Endothelial cell (in vitro differentiated cells): ENCODE measurements around the gene ACKR2. TPM values are rescaled to one million over a fixed set of nuclear protein-coding genes. Genes with fewer than 3 reads are reported as not detected.
A peak's percentile ranks its signal among the peaks of the same experiment; 100 is the strongest.

Experiments used
- DNase-seq: peaks from one replicate; pipeline ENCODE4 v3.0.0; 2021; ENCODE audit warnings: low spot score
- H3K27ac Mint-ChIP-seq: one replicate; pipeline ENCODE4 v1.8.0; 2021; ENCODE audit warnings: mixed read lengths, inconsistent platforms; ENCODE audit not compliant: unreplicated experiment
- H3K27me3 Mint-ChIP-seq: one replicate; pipeline ENCODE4 v1.8.0; 2021; ENCODE audit warnings: mild to moderate bottlenecking, moderate library complexity, mixed read lengths, inconsistent platforms; ENCODE audit not compliant: unreplicated experiment
- H3K36me3 Mint-ChIP-seq: one replicate; pipeline ENCODE4 v1.8.0; 2021; ENCODE audit warnings: mild to moderate bottlenecking, low read depth, mixed read lengths, inconsistent platforms; ENCODE audit not compliant: unreplicated experiment
- H3K4me1 Mint-ChIP-seq: one replicate; pipeline ENCODE4 v1.8.0; 2021; ENCODE audit warnings: mild to moderate bottlenecking, mixed read lengths, inconsistent platforms; ENCODE audit not compliant: unreplicated experiment
- H3K4me3 Mint-ChIP-seq: one replicate; pipeline ENCODE4 v1.8.0; 2021; ENCODE audit warnings: mild to moderate bottlenecking, mixed read lengths, inconsistent platforms; ENCODE audit not compliant: unreplicated experiment
- H3K9me3 Mint-ChIP-seq: one replicate; pipeline ENCODE4 v1.8.0; 2021; ENCODE audit warnings: mixed read lengths, inconsistent platforms; ENCODE audit not compliant: unreplicated experiment
- total RNA-seq: library from RNA; stranded (reverse); fragmentation: NEBNext Ultra II Directional; extraction: Animal tissue kit (Norgen Biotek cat#: 25700); gene quantifications from one replicate; pipeline ENCODE4 v1.2.1, GENCODE V29; 2021; ENCODE audit not compliant: unreplicated experiment
- TF ChIP-seq, protein P1 (sequence below): fragments of 200-600 bp; sonication (generic); IDR thresholded peaks from one replicate; pipeline ENCODE4 v1.5.0; 2021; ENCODE audit warnings: antibody characterized with exemption; ENCODE audit not compliant: unreplicated experiment

Gene ACKR2
- total RNA-seq, 1 donor from 2014 or later: 3.8 TPM

DNA sequence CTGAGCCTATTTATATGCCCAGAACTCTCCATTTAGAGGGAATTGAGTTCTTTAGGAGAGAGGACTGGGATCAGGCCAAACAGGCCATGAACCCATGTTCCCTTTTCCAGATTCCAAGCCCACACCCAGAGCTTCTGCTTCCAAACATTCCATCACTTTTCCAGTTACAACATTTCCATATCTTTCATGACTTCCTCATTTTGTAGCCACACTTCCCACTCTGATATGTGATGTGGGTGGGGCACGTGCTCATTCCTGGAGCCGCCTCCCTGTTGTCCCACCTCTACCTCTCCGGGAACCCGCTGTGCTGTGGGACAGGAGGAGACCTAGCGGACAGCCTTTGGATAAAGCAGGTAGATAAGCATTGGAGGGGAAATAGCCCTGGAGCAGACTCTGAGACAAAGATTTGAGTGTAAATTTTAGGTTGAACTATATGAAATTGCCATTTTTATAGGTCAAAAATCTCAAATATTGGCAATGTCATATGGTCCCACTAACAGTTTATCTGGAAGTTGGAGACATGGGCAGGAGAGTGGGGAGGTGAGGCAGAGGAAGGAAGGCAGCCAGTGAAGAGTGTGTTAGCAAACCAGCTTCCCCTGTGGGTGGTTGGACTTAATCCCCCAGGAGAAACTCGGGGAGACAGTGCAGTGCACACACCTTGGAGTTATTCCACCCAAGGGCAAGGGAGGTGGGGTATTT lies 34.6 kb downstream of the ACKR2 start:
- Mint-ChIP-seq H3K27ac (no peak overlapping the region), H3K27me3 (peaks cover 12% of the 10 kb centered on the region), H3K9me3 (no peaks in the 10 kb centered on the region), H3K4me3 (no peak overlapping the region), H3K36me3 (no peaks in the 10 kb centered on the region), H3K4me1 (peaks cover 29% of the 10 kb centered on the region)
- TF ChIP-seq, protein P1, sequence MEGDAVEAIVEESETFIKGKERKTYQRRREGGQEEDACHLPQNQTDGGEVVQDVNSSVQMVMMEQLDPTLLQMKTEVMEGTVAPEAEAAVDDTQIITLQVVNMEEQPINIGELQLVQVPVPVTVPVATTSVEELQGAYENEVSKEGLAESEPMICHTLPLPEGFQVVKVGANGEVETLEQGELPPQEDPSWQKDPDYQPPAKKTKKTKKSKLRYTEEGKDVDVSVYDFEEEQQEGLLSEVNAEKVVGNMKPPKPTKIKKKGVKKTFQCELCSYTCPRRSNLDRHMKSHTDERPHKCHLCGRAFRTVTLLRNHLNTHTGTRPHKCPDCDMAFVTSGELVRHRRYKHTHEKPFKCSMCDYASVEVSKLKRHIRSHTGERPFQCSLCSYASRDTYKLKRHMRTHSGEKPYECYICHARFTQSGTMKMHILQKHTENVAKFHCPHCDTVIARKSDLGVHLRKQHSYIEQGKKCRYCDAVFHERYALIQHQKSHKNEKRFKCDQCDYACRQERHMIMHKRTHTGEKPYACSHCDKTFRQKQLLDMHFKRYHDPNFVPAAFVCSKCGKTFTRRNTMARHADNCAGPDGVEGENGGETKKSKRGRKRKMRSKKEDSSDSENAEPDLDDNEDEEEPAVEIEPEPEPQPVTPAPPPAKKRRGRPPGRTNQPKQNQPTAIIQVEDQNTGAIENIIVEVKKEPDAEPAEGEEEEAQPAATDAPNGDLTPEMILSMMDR: no peak
- no peak for DNase-seq

- no peak for DNase-seq
These were observed 35.1 kb downstream of the ACKR2 start for GRCh38 chr3:42844412-42844713.

GRCh38 chr3:42844815-42845214 lies 35.6 kb downstream of the ACKR2 start:
- Mint-ChIP-seq H3K9me3 (no peaks in the 10 kb centered on the region), H3K4me1 (peaks cover 29% of the 10 kb centered on the region), H3K4me3 (no peak overlapping the region), H3K27me3 (peaks cover 13% of the 10 kb centered on the region), H3K27ac (no peak overlapping the region), H3K36me3 (no peaks in the 10 kb centered on the region)
- TF ChIP-seq, protein P1: no peak
- DNase-seq: no peak

More at GRCh38 chr3:42844412-42844713, 35.1 kb downstream of the ACKR2 start:
- H3K27ac Mint-ChIP-seq: no peak overlapping the region
- no peak overlapping the region for H3K4me3 Mint-ChIP-seq
- H3K9me3 Mint-ChIP-seq: no peaks in the 10 kb centered on the region
- H3K4me1 Mint-ChIP-seq: peaks cover 29% of the 10 kb centered on the region
- no peaks in the 10 kb centered on the region for H3K36me3 Mint-ChIP-seq
- H3K27me3 Mint-ChIP-seq: peaks cover 12% of the 10 kb centered on the region
- TF ChIP-seq, protein P1: no peak

DNA sequence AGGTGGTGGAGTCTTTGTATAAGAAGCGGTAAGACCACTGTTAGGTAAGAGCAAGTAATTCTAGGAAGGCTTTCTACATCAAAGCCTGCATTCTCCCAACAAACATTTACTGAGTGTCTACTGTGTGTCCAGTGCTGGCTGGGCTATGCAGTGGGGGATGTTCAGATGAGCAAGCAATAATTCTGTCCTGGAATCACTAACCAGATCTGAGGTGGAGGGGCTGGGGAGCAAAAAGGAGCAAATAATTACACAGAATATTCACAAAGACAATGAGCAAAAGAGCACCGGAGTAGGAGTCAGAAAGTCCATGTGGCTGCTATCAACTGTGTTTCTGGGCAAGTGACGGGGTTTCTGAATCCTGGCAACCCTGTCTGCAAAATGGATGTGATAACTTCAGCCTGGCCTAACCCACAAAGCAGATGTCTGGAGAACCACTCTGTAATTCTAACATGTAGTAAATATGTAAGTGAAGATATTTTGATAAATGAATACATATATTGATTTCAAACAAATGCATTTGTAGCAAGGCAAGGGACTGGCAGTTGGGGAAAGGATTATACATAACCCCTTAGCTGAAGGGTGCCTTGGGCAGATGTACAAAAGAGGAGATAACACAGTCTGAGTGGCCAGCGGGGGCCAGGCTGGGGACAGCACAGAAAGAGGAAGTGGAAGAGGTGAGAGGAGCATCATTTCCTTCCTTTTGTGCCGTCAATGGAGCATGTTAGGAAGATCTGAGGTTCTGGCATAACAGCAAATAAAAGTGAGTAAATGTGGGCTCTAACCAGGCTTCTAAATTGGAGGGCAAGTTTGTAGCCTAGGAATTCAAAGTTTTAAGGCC lies 37.7 kb downstream of the ACKR2 start:
- TF ChIP-seq, protein P1: no peak
- H3K4me3 Mint-ChIP-seq: peak overlapping the region; percentile 2
- H3K4me1 Mint-ChIP-seq: peaks cover 42% of the 10 kb centered on the region
- peaks cover 10% of the 10 kb centered on the region for H3K27me3 Mint-ChIP-seq
- DNase-seq: no peak
- H3K27ac Mint-ChIP-seq: peak overlapping the region; percentile 94
- H3K9me3 Mint-ChIP-seq: no peaks in the 10 kb centered on the region
- H3K36me3 Mint-ChIP-seq: no peaks in the 10 kb centered on the region

- Mint-ChIP-seq H3K9me3 (no peaks in the 10 kb centered on the region), H3K27ac (peak overlapping the region; percentile 94), H3K27me3 (peaks cover 10% of the 10 kb centered on the region), H3K36me3 (no peaks in the 10 kb centered on the region), H3K4me1 (peaks cover 50% of the 10 kb centered on the region), H3K4me3 (peak overlapping the region; percentile 6)
- TF ChIP-seq, protein P1: no peak
- DNase-seq: peak; percentile 26
These were observed 38.5 kb downstream of the ACKR2 start for GRCh38 chr3:42847731-42848130.
